B cell (primary cell): Measurements from ENCODE around the gene KIF16B. TPM values are rescaled to one million over a fixed set of nuclear protein-coding genes. Genes with fewer than 3 reads are reported as not detected.
"Not testable (repeated sequence)": the region's sequence is repeated elsewhere in the genome, so short reads cannot be mapped to it uniquely, and the experiment has no call there.

ENCODE experiments used
- ATAC-seq: fragments of 200-7000 bp; cut with Tn5 transposase; one replicate; pipeline ENCODE4 v1.10.0; 2021; ENCODE audit warnings: low read depth, mild to moderate bottlenecking, moderate number of reproducible peaks, moderate library complexity
- CTCF ChIA-PET: fragments of 350-600 bp; sonication (Branson Sonifier 250); formaldehyde crosslinking; loops from one replicate; lab custom pipeline; 2021; ENCODE audit warnings: antibody characterized with exemption, inconsistent platforms; lab: Charles Lee
- POLR2A ChIA-PET: fragments of 350-600 bp; sonication (Branson Sonifier 250); formaldehyde crosslinking; loops from one replicate; lab custom pipeline; 2021; ENCODE audit warnings: antibody characterized with exemption; lab: Charles Lee
- DNase-seq: peaks from one replicate; pipeline ENCODE4 v3.0.0; 2013
- H2AFZ ChIP-seq: 2 replicates; pipeline ENCODE4 v1.6.1; 2012; ENCODE audit warnings: mild to moderate bottlenecking, low read depth, low read length; ENCODE audit not compliant: insufficient read depth, poor library complexity, severe bottlenecking
- H3K27ac ChIP-seq, 2 donors: 1 replicate in 1 of 2; 2 replicates in 1 of 2; pipeline ENCODE4 v1.5.1; 2012 to 2013; ENCODE audit warnings: low read length in 2 of 2, mild to moderate bottlenecking in 2 of 2, moderate library complexity in 1 of 2
- H3K27me3 ChIP-seq, 4 experiments: fragments of 200-600 bp in 1 of 4; sonication (generic) in 1 of 4; replicated peaks in 1 of 4; 1 replicate in 2 of 4; 2 replicates in 2 of 4; pipeline versions ENCODE4 v1.6.1 to v1.7.0; 2013 to 2016; ENCODE audit warnings: low read length in 3 of 4, mild to moderate bottlenecking in 2 of 4, mixed read lengths in 1 of 4, moderate library complexity in 1 of 4; ENCODE audit not compliant: insufficient read depth in 4 of 4, control insufficient read depth in 3 of 4; ENCODE audit errors: control extremely low read depth in 1 of 4
- H3K36me3 ChIP-seq, 2 experiments: replicated peaks in 1 of 2; 1 replicate in 1 of 2; 2 replicates in 1 of 2; pipeline versions ENCODE4 v1.6.1 to v1.7.1; 2013; ENCODE audit warnings: low read length in 1 of 2; ENCODE audit not compliant: insufficient read depth in 2 of 2, control insufficient read depth in 1 of 2; ENCODE audit errors: control extremely low read depth in 1 of 2, extremely low read depth in 1 of 2
- H3K4me1 ChIP-seq, 2 donors: fragments of 200-600 bp in 1 of 2; sonication (generic) in 1 of 2; 1 replicate in 1 of 2; 2 replicates in 1 of 2; pipeline versions ENCODE4 v1.5.1 to v1.6.1; 2013 to 2017; ENCODE audit warnings: low read length in 2 of 2; ENCODE audit not compliant: control insufficient read depth in 2 of 2, insufficient read depth in 2 of 2
- H3K4me2 ChIP-seq: replicated peaks from 2 replicates; pipeline ENCODE3; 2012; ENCODE audit warnings: mild to moderate bottlenecking, low read depth, low read length; ENCODE audit not compliant: poor library complexity, severe bottlenecking
- H3K4me3 ChIP-seq, 5 experiments: fragments of 200-600 bp in 1 of 5; sonication (generic) in 1 of 5; 1 replicate in 3 of 5; 2 replicates in 2 of 5; pipeline versions ENCODE4 v1.5.1 to v1.7.0; 2011 to 2016; ENCODE audit warnings: low read length in 4 of 5, mild to moderate bottlenecking in 4 of 5, low read depth in 2 of 5, control low read depth in 1 of 5, moderate library complexity in 1 of 5; ENCODE audit not compliant: insufficient read depth in 1 of 5; ENCODE audit errors: control extremely low read depth in 1 of 5, extremely low read depth in 1 of 5
- H3K79me2 ChIP-seq: fragments of 200-600 bp; sonication (generic); one replicate; pipeline ENCODE4 v1.6.0; 2016; ENCODE audit warnings: low read length; ENCODE audit not compliant: control insufficient read depth, insufficient read depth
- H3K9ac ChIP-seq: fragments of 200-600 bp; sonication (generic); 2 replicates; pipeline ENCODE4 v1.6.1; 2017; ENCODE audit warnings: mild to moderate bottlenecking, low read length, moderate library complexity
- H3K9me3 ChIP-seq, 3 donors: one replicate each; pipeline versions ENCODE4 v1.6.1 to v1.7.1; 2013; ENCODE audit warnings: low read length in 2 of 3; ENCODE audit not compliant: control insufficient read depth in 2 of 3, insufficient read depth in 1 of 3; ENCODE audit errors: control extremely low read depth in 1 of 3
- H4K20me1 ChIP-seq: 2 replicates; pipeline ENCODE4 v1.6.0; 2012; ENCODE audit warnings: mild to moderate bottlenecking, low read length; ENCODE audit not compliant: insufficient read depth, control insufficient read depth, poor library complexity, severe bottlenecking
- H3K27ac Mint-ChIP-seq: one replicate; pipeline ENCODE4 v1.8.0; 2021; ENCODE audit warnings: mixed read lengths
- H3K27me3 Mint-ChIP-seq: one replicate; pipeline ENCODE4 v1.8.0; 2021; ENCODE audit warnings: mixed read lengths
- H3K4me1 Mint-ChIP-seq: one replicate; pipeline ENCODE4 v1.8.0; 2021; ENCODE audit warnings: mixed read lengths
- H3K4me3 Mint-ChIP-seq: one replicate; pipeline ENCODE4 v1.8.0; 2021; ENCODE audit warnings: mixed read lengths
- H3K9me3 Mint-ChIP-seq: one replicate; pipeline ENCODE4 v1.8.0; 2022; ENCODE audit warnings: mixed read lengths; ENCODE audit not compliant: insufficient read depth
- EZH2 ChIP-seq: IDR thresholded peaks from 2 replicates; pipeline ENCODE4 v1.6.1; 2012; ENCODE audit warnings: borderline replicate concordance, low read depth, mild to moderate bottlenecking, moderate library complexity, low read length; ENCODE audit not compliant: insufficient read depth, poor library complexity, severe bottlenecking
- WGBS: methylation state at CpG from one replicate; pipeline ENCODE4 v1.1.5; 2013; ENCODE audit warnings: missing lambda C conversion rate; ENCODE audit not compliant: insufficient coverage; 5-methylcytosine and 5-hydroxymethylcytosine counted together
- intact Hi-C: fragments of 100-400 bp; cut with micrococcal nuclease; formaldehyde crosslinking; loops from one replicate; pipeline ENCODE4 v1.10.0; 2022
- polyA plus RNA-seq: library from polyadenylated mRNA; depleted of rRNA; stranded (reverse); fragments of >200 nt; gene quantifications from 2 replicates; pipeline ENCODE4 v1.2.3, GENCODE V29; 2012
- total RNA-seq, 2 donors: library from RNA; stranded (reverse); fragments of 120-200 nt in 1 of 2; gene quantifications; 1 replicate in 1 of 2; 2 replicates in 1 of 2; pipeline versions ENCODE4 v1.2.3 to v1.2.4, GENCODE V29; 2013 to 2022
- TF ChIP-seq, protein P1 (sequence below): fragments of 200-600 bp; IDR thresholded peaks from one replicate; pipeline ENCODE4 v1.8.0; 2022; ENCODE audit warnings: antibody characterized with exemption, mild to moderate bottlenecking

Gene KIF16B
- total and polyA plus RNA-seq, 2 donors (not counting 1 experiment from before 2014, with no cell fraction given) = 4.5 to 13.0 TPM

- WGBS = no CpG with 5 or more reads among the region's 2 CpGs
- CTCF ChIA-PET = no interaction called here
Measured at GRCh38 chr20:16261733-16262273, 311.4 kb downstream of the KIF16B start.

GRCh38 chr20:16260911-16261310 is 312.3 kb downstream of the KIF16B start:
- Mint-ChIP-seq H3K9me3 (peaks cover 6% of the 10 kb centered on the region), H3K4me1 (peaks cover 3% of the 10 kb centered on the region), H3K4me3 (no peak overlapping the region), H3K27me3 (no peaks in the 10 kb centered on the region), H3K27ac (no peak overlapping the region)
- no peak overlapping the region for H3K9ac ChIP-seq
- no peaks in the 10 kb centered on the region for H3K36me3 ChIP-seq
- TF ChIP-seq EZH2 = no peak
- TF ChIP-seq, protein P1, sequence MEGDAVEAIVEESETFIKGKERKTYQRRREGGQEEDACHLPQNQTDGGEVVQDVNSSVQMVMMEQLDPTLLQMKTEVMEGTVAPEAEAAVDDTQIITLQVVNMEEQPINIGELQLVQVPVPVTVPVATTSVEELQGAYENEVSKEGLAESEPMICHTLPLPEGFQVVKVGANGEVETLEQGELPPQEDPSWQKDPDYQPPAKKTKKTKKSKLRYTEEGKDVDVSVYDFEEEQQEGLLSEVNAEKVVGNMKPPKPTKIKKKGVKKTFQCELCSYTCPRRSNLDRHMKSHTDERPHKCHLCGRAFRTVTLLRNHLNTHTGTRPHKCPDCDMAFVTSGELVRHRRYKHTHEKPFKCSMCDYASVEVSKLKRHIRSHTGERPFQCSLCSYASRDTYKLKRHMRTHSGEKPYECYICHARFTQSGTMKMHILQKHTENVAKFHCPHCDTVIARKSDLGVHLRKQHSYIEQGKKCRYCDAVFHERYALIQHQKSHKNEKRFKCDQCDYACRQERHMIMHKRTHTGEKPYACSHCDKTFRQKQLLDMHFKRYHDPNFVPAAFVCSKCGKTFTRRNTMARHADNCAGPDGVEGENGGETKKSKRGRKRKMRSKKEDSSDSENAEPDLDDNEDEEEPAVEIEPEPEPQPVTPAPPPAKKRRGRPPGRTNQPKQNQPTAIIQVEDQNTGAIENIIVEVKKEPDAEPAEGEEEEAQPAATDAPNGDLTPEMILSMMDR = no peak
- no peak overlapping the region for H3K4me2 ChIP-seq
- H2AFZ ChIP-seq = no peak overlapping the region
- ChIA-PET POLR2A (no interaction called here), CTCF (no interaction called here)
- H4K20me1 ChIP-seq = no peaks in the 10 kb centered on the region
- DNase-seq (no peak), ATAC-seq (no peak)
- no peaks in the 10 kb centered on the region for H3K79me2 ChIP-seq
- WGBS = no CpG with 5 or more reads among the region's 7 CpGs
- intact Hi-C loops = no loop called here
- no peaks in the 10 kb centered on the region for H3K27me3 ChIP-seq
- H3K4me3 ChIP-seq = no peak overlapping the region
- H3K27ac ChIP-seq = no peak overlapping the region
- H3K9me3 ChIP-seq = peaks cover 1 to 22% (median 13%) of the 10 kb centered on the region in 3 donors
- H3K4me1 ChIP-seq = no peaks in the 10 kb centered on the region

More at GRCh38 chr20:16261733-16262273, 311.4 kb downstream of the KIF16B start:
- Mint-ChIP-seq H3K9me3 (peaks cover 9% of the 10 kb centered on the region), H3K27ac (no peak overlapping the region), H3K27me3 (no peaks in the 10 kb centered on the region), H3K4me1 (peaks cover 3% of the 10 kb centered on the region), H3K4me3 (no peak overlapping the region)
- DNase-seq = no peak
- no peak for TF ChIP-seq EZH2
- TF ChIP-seq, protein P1 = no peak
- no peak for ATAC-seq
- H3K4me1 ChIP-seq = no peaks in the 10 kb centered on the region
- no peak overlapping the region for H3K9ac ChIP-seq
- no peak overlapping the region for H3K27ac ChIP-seq
- H3K4me2 ChIP-seq = no peak overlapping the region
- no peak overlapping the region for H2AFZ ChIP-seq
- POLR2A ChIA-PET = no interaction called here
- H3K79me2 ChIP-seq = no peaks in the 10 kb centered on the region
- H3K36me3 ChIP-seq = no peaks in the 10 kb centered on the region
- intact Hi-C loops = no loop called here
- H3K27me3 ChIP-seq = no peaks in the 10 kb centered on the region
- H4K20me1 ChIP-seq = no peaks in the 10 kb centered on the region
- peaks cover 4 to 31% (median 22%) of the 10 kb centered on the region in 3 donors for H3K9me3 ChIP-seq
- H3K4me3 ChIP-seq = no peak overlapping the region

- H3K4me3 ChIP-seq, H3K4me1 Mint-ChIP-seq: not testable (repeated sequence)
Measured at GRCh38 chr20:16260133-16260532, 313.1 kb downstream of the KIF16B start.

More at GRCh38 chr20:16260133-16260532, 313.1 kb downstream of the KIF16B start:
- WGBS = 98% methylated on average over 6 of the region's 12 CpGs
- H3K79me2 ChIP-seq, H3K27me3 Mint-ChIP-seq, H3K27ac Mint-ChIP-seq, H3K36me3 ChIP-seq, H3K9me3 Mint-ChIP-seq, DNase-seq, H3K27me3 ChIP-seq, H3K4me2 ChIP-seq, H3K4me1 ChIP-seq, H3K4me3 Mint-ChIP-seq, intact Hi-C loops, H4K20me1 ChIP-seq, ATAC-seq, H3K9ac ChIP-seq, POLR2A ChIA-PET, CTCF ChIA-PET, H3K27ac ChIP-seq, H2AFZ ChIP-seq: not testable (repeated sequence)
- H3K9me3 ChIP-seq = peaks cover 0 to 14% (median 5%) of the 10 kb centered on the region in 3 donors
